ENCODE results near the gene CNTN5.

The CNTN5 gene

GRCh38 chr11:99391245-99391644, 370.5 kb downstream of the CNTN5 start:
- no peak for DNase-seq (ENCODE audit: low read depth)

- no peak for DNase-seq (ENCODE audit: low read depth)
These were observed 385.6 kb downstream of the CNTN5 start for GRCh38 chr11:99406345-99406744.

GRCh38 chr11:99410636-99411035, 389.9 kb downstream of the CNTN5 start:
- no peak for DNase-seq (ENCODE audit: low read depth)

GRCh38 chr11:99418927-99419720, 398.4 kb downstream of the CNTN5 start:
- DNase-seq (ENCODE audit: low read depth): no peak

GRCh38 chr11:99419991-99420390, 399.2 kb downstream of the CNTN5 start:
- no peak for DNase-seq (ENCODE audit: low read depth)

- no peak for DNase-seq (ENCODE audit: low read depth)
These were observed 402.1 kb downstream of the CNTN5 start for GRCh38 chr11:99422581-99423427.

GRCh38 chr11:99423428-99423983, 402.8 kb downstream of the CNTN5 start:
- DNase-seq (ENCODE audit: low read depth): no peak

- no peak for DNase-seq (ENCODE audit: low read depth)
These were observed 403.8 kb downstream of the CNTN5 start for GRCh38 chr11:99424313-99425084.

GRCh38 chr11:99425596-99425995, 404.8 kb downstream of the CNTN5 start:
- no peak for DNase-seq (ENCODE audit: low read depth)

GRCh38 chr11:99432677-99433076, 411.9 kb downstream of the CNTN5 start:
- DNase-seq (ENCODE audit: low read depth): no peak

- no peak for DNase-seq (ENCODE audit: low read depth)
These were observed 422.5 kb downstream of the CNTN5 start for GRCh38 chr11:99443276-99443675.

GRCh38 chr11:99446400-99446799, 425.7 kb downstream of the CNTN5 start:
- DNase-seq (ENCODE audit: low read depth): no peak

GRCh38 chr11:99449345-99449744, 428.6 kb downstream of the CNTN5 start:
- no peak for DNase-seq (ENCODE audit: low read depth)

GRCh38 chr11:99452075-99452474, 431.3 kb downstream of the CNTN5 start:
- no peak for DNase-seq (ENCODE audit: low read depth)

GRCh38 chr11:99461913-99462312, 441.2 kb downstream of the CNTN5 start:
- no peak for DNase-seq (ENCODE audit: low read depth)

- DNase-seq (ENCODE audit: low read depth): no peak
These were observed 444.2 kb downstream of the CNTN5 start for GRCh38 chr11:99464985-99465384.

GRCh38 chr11:99489581-99489980, 468.8 kb downstream of the CNTN5 start:
- no peak for DNase-seq (ENCODE audit: low read depth)

- no peak for DNase-seq (ENCODE audit: low read depth)
These were observed 473.3 kb downstream of the CNTN5 start for GRCh38 chr11:99494065-99494464.

GRCh38 chr11:99501655-99502054, 480.9 kb downstream of the CNTN5 start:
- no peak for DNase-seq (ENCODE audit: low read depth)

GRCh38 chr11:99505316-99505715, 484.6 kb downstream of the CNTN5 start:
- DNase-seq (ENCODE audit: low read depth): no peak

GRCh38 chr11:99505831-99506230, 485.1 kb downstream of the CNTN5 start:
- no peak for DNase-seq (ENCODE audit: low read depth)

GRCh38 chr11:99509863-99510262, 489.1 kb downstream of the CNTN5 start:
- DNase-seq (ENCODE audit: low read depth): no peak

All from stimulated activated CD8-positive, alpha-beta memory T cell treated with anti-CD3 and anti-CD28 coated beads, Interleukin-4, amount 100 ng/mL, for 24 hours (primary cell).